ENCODE results near the gene TBPL1. TPM values are rescaled to one million over a fixed set of nuclear protein-coding genes. Genes with fewer than 3 reads are reported as not detected.

TBPL1 gene
- total and polyA plus RNA-seq, 9 of the 15 experiments (the other 6 are each of a cell fraction or from before 2014, with no cell fraction given) = 78.1 to 152 (median 107) TPM

DNA sequence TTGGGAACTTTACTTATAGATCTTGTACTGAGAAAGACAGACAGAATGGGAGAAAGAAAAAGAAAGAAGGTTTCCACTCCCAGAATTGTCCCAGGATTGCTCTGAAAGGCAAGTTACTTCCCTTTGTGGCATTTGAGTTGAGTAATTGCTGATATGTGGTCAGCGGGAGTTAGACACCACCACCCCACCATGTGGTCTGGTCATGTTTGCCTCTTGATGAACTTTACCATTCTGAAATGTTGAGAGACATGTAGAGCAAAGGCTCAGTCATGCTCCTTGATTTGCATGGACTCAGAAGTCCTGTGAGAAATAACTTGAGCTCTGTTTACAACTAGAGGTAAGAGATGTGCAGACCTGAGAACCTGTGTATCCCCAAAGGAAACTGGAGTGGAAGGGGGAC is 47.0 kb upstream of the TBPL1 start:
- Histone ChIP-seq H3K4me3 (no peak overlapping the region), H2AFZ (ENCODE audit: low read depth, low read length) (no peak overlapping the region), H3K27ac (ENCODE audit: extremely low read depth, low read depth, low read length) (no peak overlapping the region), H3K9ac (ENCODE audit: insufficient read depth in 1 of 2, low read depth in 2 of 2, low read length in 2 of 2) (no peak overlapping the region), H3K36me3 (ENCODE audit: control insufficient read depth, insufficient read depth, low read length) (no peaks in the 10 kb centered on the region), H3K27me3 (ENCODE audit: control insufficient read depth in 2 of 2, insufficient read depth in 2 of 2, low read length in 2 of 2) (peaks cover 3 to 8% of the 10 kb centered on the region in 2 experiments; a peak in 3 of 5 replicates), H3K4me1 (replicated peaks in 1 of 2; ENCODE audit: control insufficient read depth in 2 of 2, insufficient read depth in 2 of 2, low read length in 2 of 2) (no peaks in the 10 kb centered on the region), H3K9me1 (ENCODE audit: control insufficient read depth, insufficient read depth, low read length) (no peaks in the 10 kb centered on the region), H4K20me1 (replicated peaks; ENCODE audit: control insufficient read depth, insufficient read depth, low read length) (no peaks in the 10 kb centered on the region), H3K9me3 (replicated peaks; ENCODE audit: control insufficient read depth, insufficient read depth, low read depth, low read length) (no peaks in the 10 kb centered on the region), H3K4me2 (ENCODE audit: insufficient read depth, low read length) (no peak overlapping the region), H3K79me2 (ENCODE audit: control insufficient read depth, insufficient read depth, low read length) (no peaks in the 10 kb centered on the region)
- ChIA-PET POLR2A (interaction anchor here (1.2 kb wide), 1 partner anchor 334 kb away, joined by 3 read pairs; no protein-coding TSS in a partner anchor), CTCF (ENCODE audit: low intra/inter-chr PET ratio) (interaction anchor here (0.5 kb wide), 1 partner anchor 190 kb away, joined by 3 read pairs; no protein-coding TSS in a partner anchor)
- intact Hi-C loops (cut with micrococcal nuclease) (no loop called here), in situ Hi-C loops (cut with MboI) (loop anchor here (25.0 kb wide), 2 partner anchors 944 to 1069 kb away; no protein-coding TSS in a partner anchor)
- FAIRE-seq (no peak), ATAC-seq (peak; percentile 44; the same call in 2 of the 3 replicates), DNase-seq (ENCODE audit: extremely low read depth in 1 of 4, low spot score in 3 of 4) (no peak)
- WGBS (ENCODE audit: insufficient coverage, low coverage, missing lambda C conversion rate) = 0% methylated on average over 1 of the region's 1 CpG
- no peak for TF ChIP-seq FUS (optimal IDR thresholded peaks at IDR 0.05; ENCODE audit: low read depth, low read length)
- 0 out of 4 replicates have a peak, but pooled peaks of 1 of the 2 experiments have one; percentile 3 for TF ChIP-seq RAD21 (CRISPR knock-in tag; conservative IDR thresholded peaks at IDR 0.05 in 1 of 2, IDR thresholded peaks at IDR 0.05 in 1 of 2)
- BruUV-seq (replicated peaks) = no TSS peak

DNA sequence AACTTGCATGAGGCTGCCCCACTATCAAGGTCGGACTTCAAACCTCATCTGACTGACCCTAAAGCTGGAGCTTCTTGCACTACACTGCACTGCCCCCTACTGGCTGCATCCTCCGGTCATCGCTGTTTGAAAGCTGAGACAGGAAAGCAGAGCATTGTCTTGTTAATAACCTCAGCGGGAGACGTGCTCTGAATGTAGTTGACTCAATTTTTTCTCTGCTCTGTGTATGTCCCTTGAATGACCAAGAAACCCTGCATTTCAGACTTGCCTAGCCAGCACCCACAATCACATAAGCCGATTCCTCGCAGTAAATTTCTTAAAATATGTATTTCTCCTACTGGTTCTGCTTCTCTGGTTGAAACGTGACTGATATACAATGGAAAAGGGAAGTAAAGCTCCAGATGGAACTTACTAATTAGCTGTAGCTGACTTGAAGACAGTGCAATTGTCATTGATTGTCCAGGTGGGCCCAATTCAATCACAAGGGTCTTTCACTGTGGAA is 36.3 kb upstream of the TBPL1 start:
- Histone ChIP-seq H3K4me2 (ENCODE audit: insufficient read depth, low read length) (peak overlapping the region; percentile 15; the same call in 1 of the 2 replicates), H3K36me3 (ENCODE audit: control insufficient read depth, insufficient read depth, low read length) (no peaks in the 10 kb centered on the region), H3K27me3 (ENCODE audit: control insufficient read depth in 2 of 2, insufficient read depth in 2 of 2, low read length in 2 of 2) (no peaks in the 10 kb centered on the region; a peak in 1 of 5 replicates), H3K79me2 (ENCODE audit: control insufficient read depth, insufficient read depth, low read length) (no peaks in the 10 kb centered on the region), H3K9me3 (replicated peaks; ENCODE audit: control insufficient read depth, insufficient read depth, low read depth, low read length) (no peaks in the 10 kb centered on the region), H3K4me3 (no peak overlapping the region), H3K27ac (ENCODE audit: extremely low read depth, low read depth, low read length) (no peak overlapping the region), H3K9ac (ENCODE audit: insufficient read depth in 1 of 2, low read depth in 2 of 2, low read length in 2 of 2) (no peak overlapping the region), H3K4me1 (replicated peaks in 1 of 2; ENCODE audit: control insufficient read depth in 2 of 2, insufficient read depth in 2 of 2, low read length in 2 of 2) (no peaks in the 10 kb centered on the region), H2AFZ (ENCODE audit: low read depth, low read length) (peak overlapping the region; percentile 80), H3K9me1 (ENCODE audit: control insufficient read depth, insufficient read depth, low read length) (no peaks in the 10 kb centered on the region), H4K20me1 (replicated peaks; ENCODE audit: control insufficient read depth, insufficient read depth, low read length) (no peaks in the 10 kb centered on the region)
- under 1% methylated on average over 8 of the region's 8 CpGs for WGBS (ENCODE audit: insufficient coverage, low coverage, missing lambda C conversion rate)
- FAIRE-seq (peak; percentile 99), ATAC-seq (peak; percentile 94), DNase-seq (ENCODE audit: extremely low read depth in 1 of 4, low spot score in 3 of 4) (peak; percentile 68 to 89 (median 71))
- ChIA-PET CTCF (ENCODE audit: low intra/inter-chr PET ratio) (interaction anchor here (0.6 to 1.9 kb wide), 4 partner anchors 180 to 967 kb away, joined by 3 to 25 read pairs (median 4); no protein-coding TSS in a partner anchor), POLR2A (interaction anchor here (0.8 to 1.6 kb wide), 3 partner anchors 79 to 209 kb away, joined by 3 to 4 read pairs (median 4); no protein-coding TSS in a partner anchor)
- intact Hi-C loops (cut with micrococcal nuclease) = loop anchor here (1.0 to 10.0 kb wide), 7 partner anchors 78 to 1392 kb away; no protein-coding TSS in a partner anchor
- in situ Hi-C loops (cut with MboI) = loop anchor here (25.0 kb wide), 2 partner anchors 954 to 1079 kb away; no protein-coding TSS in a partner anchor
- BruUV-seq (replicated peaks) = no TSS peak
- TF ChIP-seq MYC (IDR thresholded peaks at IDR 0.05; ENCODE audit: low read depth, low read length) (0 out of 2 replicates have a peak, but pooled peaks have one; percentile 1), MYC (CRISPR knock-in tag; IDR thresholded peaks at IDR 0.05; ENCODE audit: borderline replicate concordance, low read depth) (no peak), CREB1 (IDR thresholded peaks at IDR 0.05) (no peak), CREB1 (CRISPR knock-in tag; IDR thresholded peaks at IDR 0.05) (no peak), GATA2 (CRISPR knock-in tag; IDR thresholded peaks at IDR 0.05) (no peak), STAG1 (CRISPR knock-in tag; IDR thresholded peaks at IDR 0.05; ENCODE audit: borderline replicate concordance) (peak; percentile 35; the same call in 1 of the 2 replicates), RAD21 (CRISPR knock-in tag; conservative IDR thresholded peaks at IDR 0.05 in 1 of 2, IDR thresholded peaks at IDR 0.05 in 1 of 2) (peak; percentile 90 to 92), ZNF197 (CRISPR knock-in tag; IDR thresholded peaks at IDR 0.05; ENCODE audit: low read depth) (no peak), SOX6 (IDR thresholded peaks at IDR 0.05) (peak; percentile 74), CBX2 (IDR thresholded peaks at IDR 0.05; ENCODE audit: insufficient read depth, low read length, poor library complexity, severe bottlenecking) (no peak)

Data from K562 (cell line).